ENCODE measurements around the gene RXRA.

- TF ChIP-seq POLR2A (IDR thresholded peaks at IDR 0.05) (no peak), POLR2AphosphoS5 (IDR thresholded peaks at IDR 0.05; ENCODE audit: insufficient read depth in 1 of 2, low read depth in 1 of 2) (no peak), CTCF (IDR thresholded peaks at IDR 0.05) (no peak)
Measured at GRCh38 chr9:134373269-134373668, 47.0 kb downstream of the RXRA start.

Data from vagina (tissue), 2 donors.